GM06990 (cell line): Measurements from ENCODE around the gene PNPLA7.

Experiments
- DNase-seq: peaks from one replicate; pipeline ENCODE4 v3.0.0-alpha.2; 2011; ENCODE audit not compliant: insufficient read length; ENCODE audit errors: extremely low read depth
- H3K27me3 ChIP-seq: replicated peaks from 2 replicates; pipeline ENCODE4 v1.6.0; 2011; ENCODE audit warnings: low read length; ENCODE audit not compliant: control insufficient read depth, insufficient read depth
- H3K36me3 ChIP-seq: 2 replicates; pipeline ENCODE4 v1.5.1; 2011; ENCODE audit warnings: low read length; ENCODE audit not compliant: control insufficient read depth, insufficient read depth
- H3K4me3 ChIP-seq: replicated peaks from 2 replicates; pipeline ENCODE4 v1.5.1; 2011; ENCODE audit warnings: low read depth, mild to moderate bottlenecking, control low read depth, low read length
- TF ChIP-seq, protein P1 (sequence below): IDR thresholded peaks from 2 replicates; pipeline ENCODE4 v1.5.1; 2011; ENCODE audit warnings: low read length, control low read depth, mild to moderate bottlenecking, inconsistent platforms; ENCODE audit not compliant: insufficient read depth, poor library complexity, severe bottlenecking

The PNPLA7 gene

DNA sequence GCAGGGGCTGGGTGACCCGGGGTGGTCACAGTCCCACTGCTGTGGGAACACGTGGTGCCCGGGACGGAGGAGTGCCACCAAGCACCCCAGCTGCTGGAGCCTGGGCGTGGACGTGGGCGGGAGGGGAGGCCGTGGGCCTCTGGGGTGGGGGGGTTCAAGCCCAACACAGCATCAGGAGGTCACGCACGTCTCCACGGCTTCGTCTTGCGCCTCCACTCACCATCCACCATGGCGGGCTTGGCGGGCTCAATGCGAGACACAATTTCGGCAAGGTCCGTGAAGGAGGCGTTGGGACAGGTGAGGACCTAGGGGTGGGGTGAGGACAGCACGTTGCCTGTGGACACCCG is 88.9 kb downstream of the PNPLA7 start:
- Histone ChIP-seq H3K27me3 (no peaks in the 10 kb centered on the region), H3K36me3 (peaks cover 3% of the 10 kb centered on the region), H3K4me3 (peak overlapping the region; percentile 28)
- TF ChIP-seq, protein P1, sequence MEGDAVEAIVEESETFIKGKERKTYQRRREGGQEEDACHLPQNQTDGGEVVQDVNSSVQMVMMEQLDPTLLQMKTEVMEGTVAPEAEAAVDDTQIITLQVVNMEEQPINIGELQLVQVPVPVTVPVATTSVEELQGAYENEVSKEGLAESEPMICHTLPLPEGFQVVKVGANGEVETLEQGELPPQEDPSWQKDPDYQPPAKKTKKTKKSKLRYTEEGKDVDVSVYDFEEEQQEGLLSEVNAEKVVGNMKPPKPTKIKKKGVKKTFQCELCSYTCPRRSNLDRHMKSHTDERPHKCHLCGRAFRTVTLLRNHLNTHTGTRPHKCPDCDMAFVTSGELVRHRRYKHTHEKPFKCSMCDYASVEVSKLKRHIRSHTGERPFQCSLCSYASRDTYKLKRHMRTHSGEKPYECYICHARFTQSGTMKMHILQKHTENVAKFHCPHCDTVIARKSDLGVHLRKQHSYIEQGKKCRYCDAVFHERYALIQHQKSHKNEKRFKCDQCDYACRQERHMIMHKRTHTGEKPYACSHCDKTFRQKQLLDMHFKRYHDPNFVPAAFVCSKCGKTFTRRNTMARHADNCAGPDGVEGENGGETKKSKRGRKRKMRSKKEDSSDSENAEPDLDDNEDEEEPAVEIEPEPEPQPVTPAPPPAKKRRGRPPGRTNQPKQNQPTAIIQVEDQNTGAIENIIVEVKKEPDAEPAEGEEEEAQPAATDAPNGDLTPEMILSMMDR = no peak
- DNase-seq = no peak

DNA sequence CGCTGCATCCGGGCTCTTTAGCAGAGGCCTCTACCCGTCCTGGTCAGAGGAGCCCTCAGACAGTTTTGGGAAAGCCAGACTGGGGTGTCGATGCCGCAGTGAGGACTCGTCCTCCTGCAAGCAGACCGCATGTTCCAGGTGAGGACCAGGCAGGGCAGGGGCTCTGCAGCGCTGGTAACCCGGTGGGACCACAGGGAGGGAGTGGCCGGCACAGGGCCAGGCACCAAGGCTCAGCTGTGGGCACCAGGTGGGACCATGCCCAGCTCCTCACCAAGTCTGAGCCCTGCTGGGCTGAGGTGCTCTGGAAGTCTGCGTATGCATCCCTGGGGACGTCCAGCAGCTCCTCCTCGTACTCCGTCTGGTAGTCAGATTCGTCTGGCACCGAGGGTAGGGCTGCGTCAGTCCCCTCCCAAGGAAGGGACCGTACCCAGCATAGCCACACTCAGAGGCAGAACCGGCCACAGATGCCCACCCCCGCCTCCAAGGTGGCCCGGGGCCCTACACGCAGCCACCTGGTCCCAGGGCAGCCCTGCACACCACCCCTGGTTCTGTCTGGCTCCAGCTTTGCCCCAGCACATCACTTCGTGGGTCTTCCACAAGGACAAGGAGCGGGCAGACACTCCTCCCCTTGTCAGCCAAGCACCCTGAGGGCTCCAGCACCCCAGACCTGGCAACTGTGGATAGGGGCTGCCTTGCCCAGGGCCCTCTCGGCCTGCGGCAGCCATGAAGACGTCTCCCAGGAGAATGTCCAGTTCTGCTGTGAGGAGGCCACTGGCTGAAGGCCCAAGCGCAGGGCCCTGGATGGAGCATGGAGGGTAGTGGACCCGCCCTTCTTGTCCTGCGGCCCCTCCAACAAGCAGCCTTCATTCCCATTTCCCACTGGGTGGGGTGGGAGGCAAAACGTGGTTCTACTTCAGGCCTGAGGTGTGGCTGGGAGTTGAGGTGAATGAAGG is 89.6 kb downstream of the PNPLA7 start:
- H3K36me3 ChIP-seq = peaks cover 3% of the 10 kb centered on the region
- no peak for DNase-seq

DNA sequence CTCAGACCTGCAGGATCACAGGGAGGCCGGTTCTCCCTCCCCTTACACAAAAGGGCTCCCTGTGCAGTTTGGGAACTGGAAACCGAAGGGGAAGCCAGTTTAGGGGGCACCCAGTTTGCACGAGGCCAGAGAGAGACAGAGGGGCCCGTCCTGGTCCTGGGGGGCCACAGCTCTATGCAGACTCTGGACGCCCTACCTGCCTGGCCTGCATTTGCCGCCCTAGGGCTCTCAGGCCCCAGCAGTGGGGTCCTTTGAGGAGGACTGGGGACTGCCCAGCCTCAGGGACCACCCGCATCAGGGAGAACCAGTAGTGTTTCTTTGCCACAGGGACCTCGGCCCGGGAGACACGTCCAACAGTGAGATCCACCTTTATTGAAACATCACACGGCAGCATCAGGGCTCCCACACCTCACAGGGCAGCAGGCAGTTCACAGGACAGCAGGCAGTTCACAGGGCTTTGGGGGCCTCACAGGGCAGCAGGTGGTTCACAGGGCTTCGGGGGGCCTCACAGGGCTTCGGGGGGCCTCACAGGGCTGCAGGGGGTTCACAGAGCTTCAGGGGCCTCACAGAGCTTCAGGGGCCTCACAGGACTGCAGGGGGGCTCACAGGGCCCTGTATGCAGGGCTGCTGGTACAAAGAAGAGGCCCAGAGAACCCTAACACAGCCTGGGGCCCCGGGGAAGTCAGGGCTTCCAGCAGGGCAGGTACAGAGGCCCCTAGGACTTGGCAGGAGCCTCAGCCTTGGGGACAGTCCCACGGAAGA is 90.4 kb downstream of the PNPLA7 start:
- TF ChIP-seq, protein P1 = no peak
- Histone ChIP-seq H3K4me3 (peak overlapping the region; percentile 51), H3K36me3 (peaks cover 5% of the 10 kb centered on the region), H3K27me3 (no peaks in the 10 kb centered on the region)
- no peak for DNase-seq

More for the DNA sequence above, 89.6 kb downstream of the PNPLA7 start:
- H3K4me3 ChIP-seq = no peak overlapping the region
- H3K27me3 ChIP-seq = no peaks in the 10 kb centered on the region
- TF ChIP-seq, protein P1 = no peak

DNA sequence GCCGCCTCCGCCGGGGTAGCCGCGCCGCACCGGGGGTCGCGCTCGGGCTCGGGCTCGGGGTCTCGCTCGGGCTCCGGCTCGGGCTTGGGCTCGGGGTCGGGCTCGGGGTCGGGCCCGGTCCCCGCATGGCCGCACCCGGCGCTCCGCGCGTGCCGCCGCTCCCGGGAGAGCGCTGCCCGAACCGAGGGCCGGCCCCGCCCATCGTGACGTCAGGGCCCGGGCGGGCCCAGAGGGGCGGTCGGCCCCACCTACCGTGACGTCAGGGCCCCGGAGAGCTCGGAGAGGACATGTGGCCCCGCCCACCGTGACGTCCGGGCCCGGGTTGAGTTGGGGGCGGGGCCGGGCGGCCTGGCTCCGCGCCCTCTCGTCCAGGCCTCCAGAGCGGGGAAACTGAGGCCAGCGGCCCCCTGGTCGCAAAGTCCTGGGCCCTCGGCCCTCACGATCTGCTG is 91.0 kb downstream of the PNPLA7 start, which contains the start of gene NSMF:
NSMF (minus strand) TSS at position 183 of the 449 bp plus-strand sequence. CDS start 232 bp downstream, outside the sequence.
- peak; percentile 89 for DNase-seq
- Histone ChIP-seq H3K4me3 (peak within 1 kb of the TSS; percentile 78), H3K36me3 (peaks cover 5% of the 10 kb centered on the region), H3K27me3 (no peaks in the 10 kb centered on the region)
- TF ChIP-seq, protein P1 = no peak

DNA sequence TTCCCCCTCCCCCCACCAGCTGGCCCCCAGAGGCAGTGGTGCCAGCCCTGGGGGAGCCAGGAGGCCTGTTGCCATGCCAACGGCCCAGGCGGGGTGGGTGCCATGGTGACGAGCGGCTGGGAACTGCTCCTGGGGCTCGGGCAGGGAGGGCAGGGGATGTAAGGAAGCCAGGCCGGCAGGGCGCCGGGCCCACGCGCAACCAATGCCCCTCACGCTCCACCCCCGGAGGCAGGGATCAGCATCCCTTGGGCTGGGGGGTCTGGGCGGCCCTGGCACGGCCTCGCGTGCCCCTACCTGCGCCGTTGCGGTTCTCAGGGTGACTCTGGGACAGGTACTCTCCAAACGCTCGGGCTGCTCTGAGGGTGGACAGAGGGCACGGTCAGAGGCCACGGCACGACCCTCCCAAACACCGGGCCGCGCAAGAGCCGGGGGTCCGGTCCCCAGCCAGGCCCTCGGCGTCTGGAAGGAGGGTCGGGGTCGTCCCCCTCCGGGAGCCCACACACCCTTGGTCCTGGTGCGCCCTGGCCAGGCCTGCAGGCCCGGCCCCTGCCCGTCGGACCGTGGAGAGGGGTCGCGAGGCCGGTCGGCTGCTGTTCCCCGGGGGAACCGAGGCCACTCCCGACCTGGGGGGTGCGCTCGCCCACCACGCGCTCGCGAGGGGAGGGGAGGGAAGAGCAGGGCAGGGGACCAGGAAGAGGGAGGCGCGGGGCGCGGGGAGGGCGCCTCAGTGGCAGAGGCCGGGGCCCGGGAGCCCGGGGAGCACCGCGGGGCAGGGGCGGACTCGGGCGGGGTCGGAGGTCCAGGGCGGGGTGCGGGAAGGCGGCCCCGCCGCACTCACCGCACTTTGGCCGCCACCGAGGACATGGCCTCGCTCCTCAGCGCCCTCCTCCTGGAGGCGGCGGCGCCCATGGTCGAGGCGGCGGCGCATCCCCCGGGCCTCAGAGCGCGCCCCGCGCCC is 91.7 kb downstream of the PNPLA7 start:
- Histone ChIP-seq H3K27me3 (no peaks in the 10 kb centered on the region), H3K36me3 (peaks cover 5% of the 10 kb centered on the region), H3K4me3 (peak overlapping the region; percentile 78)
- TF ChIP-seq, protein P1 = no peak
- DNase-seq = peak; percentile 44
